PC-3 (cell line): ENCODE measurements around the gene TERC. TPM values are rescaled to one million over a fixed set of nuclear protein-coding genes. Genes with fewer than 3 reads are reported as not detected.
"Not testable (repeated sequence)": the region's sequence is repeated elsewhere in the genome, so short reads cannot be mapped to it uniquely, and the experiment has no call there.

ENCODE experiments used
- ATAC-seq: fragments of 200-7000 bp; cut with Tn5 transposase; 2 replicates; pipeline ENCODE4 v1.9.1; 2020; ENCODE audit warnings: mild to moderate bottlenecking, moderate library complexity
- BruUV-seq: library from RNA; stranded (reverse); fragments of 400-500 nt; replicated peaks from 2 replicates; lab custom pipeline; 2021; lab: Mats Ljungman, UMichigan
- CTCF ChIA-PET: fragments of 300-600 bp; sonication (Branson Sonifier 250); formaldehyde crosslinking; loops from one replicate; lab custom pipeline; 2022; ENCODE audit warnings: antibody characterized with exemption; lab: Charles Lee
- POLR2A ChIA-PET: fragments of 300-600 bp; sonication (Branson Sonifier 250); formaldehyde crosslinking; loops from one replicate; lab custom pipeline; 2022; ENCODE audit warnings: antibody characterized with exemption; ENCODE audit not compliant: unreplicated experiment; lab: Charles Lee
- DNase-seq: peaks from one replicate; pipeline ENCODE4 v3.0.0-alpha.2; 2015
- H2AFZ ChIP-seq: fragments of 300-600 bp; sonication (generic); 2 replicates; pipeline ENCODE4 v1.6.0; 2016; ENCODE audit warnings: antibody characterized with exemption, low read length
- H3F3A ChIP-seq: fragments of 300-600 bp; sonication (generic); one replicate; pipeline ENCODE4 v1.6.0; 2017; ENCODE audit warnings: antibody characterized with exemption, low read length, control low read depth, mild to moderate bottlenecking; ENCODE audit not compliant: unreplicated experiment
- H3K27ac ChIP-seq: fragments of 300-600 bp; sonication (generic); 2 replicates; pipeline ENCODE4 v1.5.1; 2016; ENCODE audit warnings: mild to moderate bottlenecking, low read length
- H3K27me3 ChIP-seq: fragments of 300-600 bp; sonication (generic); 2 replicates; pipeline ENCODE4 v1.6.1; 2016; ENCODE audit warnings: low read length, mixed read lengths
- H3K36me3 ChIP-seq: fragments of 300-600 bp; sonication (generic); 2 replicates; pipeline ENCODE4 v1.6.1; 2016; ENCODE audit warnings: low read depth, mixed run types, low read length, mixed read lengths
- H3K4me1 ChIP-seq: fragments of 300-600 bp; sonication (generic); 2 replicates; pipeline ENCODE4 v1.5.1; 2016; ENCODE audit warnings: low read length; ENCODE audit not compliant: insufficient read depth
- H3K4me2 ChIP-seq: fragments of 300-600 bp; sonication (generic); 2 replicates; pipeline ENCODE4 v1.6.0; 2016; ENCODE audit warnings: low read length
- H3K4me3 ChIP-seq: fragments of 300-600 bp; sonication (generic); 2 replicates; pipeline ENCODE4 v1.5.1; 2016; ENCODE audit warnings: mild to moderate bottlenecking, low read length, mixed read lengths
- H3K79me2 ChIP-seq: fragments of 300-600 bp; sonication (generic); 2 replicates; pipeline ENCODE4 v1.6.1; 2017; ENCODE audit warnings: low read length, mixed read lengths
- H3K9ac ChIP-seq: fragments of 300-600 bp; sonication (generic); 2 replicates; pipeline ENCODE4 v1.6.0; 2016; ENCODE audit warnings: mild to moderate bottlenecking, low read length
- H3K9me2 ChIP-seq: fragments of 300-600 bp; sonication (generic); replicated peaks from 2 replicates; pipeline ENCODE4 v1.6.1; 2016; ENCODE audit warnings: mixed run types, low read length, mixed read lengths
- H3K9me3 ChIP-seq: fragments of 300-600 bp; sonication (generic); 2 replicates; pipeline ENCODE4 v1.6.1; 2016; ENCODE audit warnings: low read length, mixed read lengths
- H4K20me1 ChIP-seq: fragments of 300-600 bp; sonication (generic); 2 replicates; pipeline ENCODE4 v1.6.1; 2016; ENCODE audit warnings: low read length, mixed read lengths
- EZH2 ChIP-seq: fragments of 300-600 bp; sonication (generic); IDR thresholded peaks from one replicate; pipeline ENCODE4 v1.6.1; 2017; ENCODE audit warnings: antibody characterized with exemption, mild to moderate bottlenecking, low read length; ENCODE audit not compliant: unreplicated experiment
- EZH2phosphoT487 ChIP-seq: fragments of 300-600 bp; sonication (generic); IDR thresholded peaks from 2 replicates; pipeline ENCODE4 v1.6.1; 2018; ENCODE audit warnings: mild to moderate bottlenecking, antibody characterized with exemption, low read length, borderline replicate concordance
- intact Hi-C: fragments of 100-400 bp; cut with micrococcal nuclease; formaldehyde crosslinking; loops from 2 replicates; pipeline ENCODE4 v1.9.0; 2023
- total RNA-seq: library from RNA; depleted of rRNA; stranded (reverse); fragments of >200 nt; gene quantifications from 2 replicates; pipeline ENCODE4 v1.2.3, GENCODE V29; 2014; rRNA removed
- TF ChIP-seq, protein P1 (sequence below): fragments of 300-600 bp; sonication (generic); conservative IDR thresholded peaks from 2 replicates; pipeline ENCODE4 v1.5.1; 2017; ENCODE audit warnings: antibody characterized with exemption, low read depth, mild to moderate bottlenecking, low read length

Gene TERC
- total RNA-seq, 1 experiment from 2014 or later: 544 TPM

DNA sequence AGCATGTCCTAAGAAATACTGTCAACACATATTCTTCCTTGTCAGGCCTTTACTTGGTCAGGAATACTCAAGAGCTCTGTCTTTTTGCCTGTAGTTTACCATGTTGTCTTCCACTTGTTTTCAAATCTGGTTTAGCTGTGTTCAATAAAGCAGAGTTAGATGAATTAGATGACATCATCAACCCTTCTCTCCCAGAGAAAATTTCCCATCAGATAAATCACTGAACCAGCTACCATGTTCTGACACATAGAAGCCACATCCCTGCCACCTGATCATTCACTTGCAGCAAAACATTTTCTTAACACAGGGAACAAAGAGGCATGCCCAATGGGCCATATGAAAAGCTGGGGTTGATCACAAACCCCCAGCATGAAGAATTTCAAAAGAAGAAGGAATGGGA is 42.1 kb downstream of the TERC start:
- Histone ChIP-seq H3K9me3 (no peaks in the 10 kb centered on the region), H3F3A (no peaks in the 10 kb centered on the region), H3K4me1 (no peaks in the 10 kb centered on the region), H3K9ac (no peak overlapping the region), H2AFZ (no peak overlapping the region), H3K36me3 (no peaks in the 10 kb centered on the region), H3K4me3 (no peak overlapping the region), H4K20me1 (no peaks in the 10 kb centered on the region), H3K79me2 (no peaks in the 10 kb centered on the region), H3K27me3 (peaks cover 8% of the 10 kb centered on the region; the same call in 1 of the 2 replicates), H3K9me2 (no peaks in the 10 kb centered on the region), H3K4me2 (no peak overlapping the region), H3K27ac (no peak overlapping the region)
- POLR2A ChIA-PET: no interaction called here
- intact Hi-C loops: no loop called here
- CTCF ChIA-PET: no interaction called here
- no TSS peak for BruUV-seq
- DNase-seq (no peak), ATAC-seq (no peak)
- TF ChIP-seq EZH2phosphoT487: no peak
- TF ChIP-seq, protein P1, sequence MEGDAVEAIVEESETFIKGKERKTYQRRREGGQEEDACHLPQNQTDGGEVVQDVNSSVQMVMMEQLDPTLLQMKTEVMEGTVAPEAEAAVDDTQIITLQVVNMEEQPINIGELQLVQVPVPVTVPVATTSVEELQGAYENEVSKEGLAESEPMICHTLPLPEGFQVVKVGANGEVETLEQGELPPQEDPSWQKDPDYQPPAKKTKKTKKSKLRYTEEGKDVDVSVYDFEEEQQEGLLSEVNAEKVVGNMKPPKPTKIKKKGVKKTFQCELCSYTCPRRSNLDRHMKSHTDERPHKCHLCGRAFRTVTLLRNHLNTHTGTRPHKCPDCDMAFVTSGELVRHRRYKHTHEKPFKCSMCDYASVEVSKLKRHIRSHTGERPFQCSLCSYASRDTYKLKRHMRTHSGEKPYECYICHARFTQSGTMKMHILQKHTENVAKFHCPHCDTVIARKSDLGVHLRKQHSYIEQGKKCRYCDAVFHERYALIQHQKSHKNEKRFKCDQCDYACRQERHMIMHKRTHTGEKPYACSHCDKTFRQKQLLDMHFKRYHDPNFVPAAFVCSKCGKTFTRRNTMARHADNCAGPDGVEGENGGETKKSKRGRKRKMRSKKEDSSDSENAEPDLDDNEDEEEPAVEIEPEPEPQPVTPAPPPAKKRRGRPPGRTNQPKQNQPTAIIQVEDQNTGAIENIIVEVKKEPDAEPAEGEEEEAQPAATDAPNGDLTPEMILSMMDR: no peak
- TF ChIP-seq EZH2: no peak

DNA sequence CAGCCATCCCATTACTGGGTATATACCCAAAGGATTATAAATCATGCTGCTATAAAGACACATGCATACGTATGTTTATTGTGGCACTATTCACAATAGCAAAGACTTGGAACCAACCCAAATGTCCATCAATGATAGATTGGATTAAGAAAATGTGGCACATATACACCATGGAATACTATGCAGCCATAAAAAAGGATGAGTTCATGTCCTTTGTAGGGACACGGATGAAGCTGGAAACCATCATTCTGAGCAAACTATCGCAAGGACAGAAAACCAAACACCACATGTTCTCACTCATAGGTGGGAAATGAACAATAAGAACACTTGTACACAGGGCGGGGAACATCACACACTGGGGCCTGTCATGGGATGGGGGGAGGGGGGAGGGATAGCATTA is 46.4 kb downstream of the TERC start:
- H3K27ac ChIP-seq, H3K4me1 ChIP-seq, POLR2A ChIA-PET, H3K9me3 ChIP-seq, DNase-seq, BruUV-seq, H4K20me1 ChIP-seq, H3K4me3 ChIP-seq, H3K9ac ChIP-seq, intact Hi-C loops, H3K9me2 ChIP-seq, CTCF ChIA-PET, H3F3A ChIP-seq, H2AFZ ChIP-seq, H3K27me3 ChIP-seq, H3K4me2 ChIP-seq, H3K79me2 ChIP-seq, H3K36me3 ChIP-seq, ATAC-seq: not testable (repeated sequence)

Other genes with a start within 250 kb of the TERC start
- 10.0 and 11.4 TPM in 2 replicates for gene MECOM, start 101.3 kb downstream of the TERC start, total RNA-seq
- gene ACTRT3, start 4.5 kb upstream of the TERC start, total RNA-seq: 2.6 and 4.1 TPM in 2 replicates
- gene MYNN, start 8.3 kb upstream of the TERC start, total RNA-seq: 7.4 and 12.9 TPM in 2 replicates
- 0.52 TPM in 1 of 2 replicates, not detected in the other for gene LRRIQ4, start 47.8 kb upstream of the TERC start, total RNA-seq
- 1.8 and 3.8 TPM in 2 replicates for gene LRRC34, start 47.8 kb upstream of the TERC start, total RNA-seq
- 0.04 TPM in 1 of 2 replicates, not detected in the other for gene LRRC31, start 104.9 kb upstream of the TERC start, total RNA-seq
- gene SAMD7, start 146.5 kb upstream of the TERC start, total RNA-seq: not detected in 2 replicates
- 29.0 and 31.8 TPM in 2 replicates for gene SEC62, start 201.7 kb upstream of the TERC start, total RNA-seq